Thyroid gland (tissue), 4 donors: ENCODE data around the gene MAPK4. TPM values are rescaled to one million over a fixed set of nuclear protein-coding genes. Genes with fewer than 3 reads are reported as not detected.

Source experiments
- DNase-seq, 2 donors: peaks; one replicate each; pipeline ENCODE4 v3.0.0-alpha.2; 2019
- H3K27ac ChIP-seq, 3 donors: fragments of 200-600 bp; sonication (generic); 1 replicate in 2 of 3; 2 replicates in 1 of 3; pipeline ENCODE4 v1.5.1; 2016 to 2019; ENCODE audit warnings: mild to moderate bottlenecking in 1 of 3, moderate library complexity in 1 of 3
- H3K27me3 ChIP-seq: fragments of 200-600 bp; sonication (generic); one replicate; pipeline ENCODE4 v1.5.1; 2019
- H3K36me3 ChIP-seq, 2 donors: fragments of 200-600 bp; sonication (generic); one replicate each; pipeline ENCODE4 v1.5.1; 2016 to 2019
- H3K4me1 ChIP-seq, 2 donors: fragments of 200-600 bp; sonication (generic); one replicate each; pipeline ENCODE4 v1.5.1; 2017 to 2019
- H3K4me3 ChIP-seq, 3 donors: fragments of 200-600 bp; sonication (generic); replicated peaks in 1 of 3; 1 replicate in 2 of 3; 2 replicates in 1 of 3; pipeline ENCODE4 v1.5.1; 2016; ENCODE audit warnings: mild to moderate bottlenecking in 1 of 3
- H3K9me3 ChIP-seq: fragments of 200-600 bp; sonication (generic); one replicate; pipeline ENCODE4 v1.5.1; 2017
- CTCF ChIP-seq, 6 experiments: fragments of 200-600 bp in 3 of 6; fragments of 450-650 bp in 3 of 6; sonication (generic) in 3 of 6; IDR thresholded peaks; one replicate each; pipeline ENCODE4 v1.5.1; 2016 to 2019; ENCODE audit warnings: antibody characterized with exemption in 6 of 6, mild to moderate bottlenecking in 2 of 6, inconsistent platforms in 1 of 6, moderate library complexity in 1 of 6
- POLR2A ChIP-seq, 2 donors: fragments of 450-650 bp; IDR thresholded peaks; one replicate each; pipeline ENCODE4 v1.6.1; 2017; ENCODE audit warnings: antibody characterized with exemption in 2 of 2, mild to moderate bottlenecking in 2 of 2, moderate library complexity in 1 of 2
- WGBS, 2 donors: methylation state at CpG; one replicate each; pipeline ENCODE4 v1.1.5; 2017; 5-methylcytosine and 5-hydroxymethylcytosine counted together
- intact Hi-C: fragments of 100-400 bp; cut with DNase I; formaldehyde crosslinking; loops from one replicate; pipeline ENCODE4 v1.15.1; 2023
- total RNA-seq, 4 donors: library from RNA; depleted of rRNA; stranded (reverse); fragments of >200 nt; gene quantifications; one replicate each; pipeline ENCODE4 v1.2.3, GENCODE V29; 2016

Gene MAPK4
- total RNA-seq, 4 donors from 2014 or later, result 3.5 to 17.9 (median 11.4) TPM

GRCh38 chr18:50674307-50674980 is 114.6 kb downstream of the MAPK4 start:
- TF ChIP-seq POLR2A (IDR thresholded peaks at IDR 0.05), result no peak
- no peak for TF ChIP-seq CTCF (IDR thresholded peaks at IDR 0.05)
- intact Hi-C loops, result no loop called here
- no peak for DNase-seq

GRCh38 chr18:50675043-50675442 is 115.2 kb downstream of the MAPK4 start:
- Histone ChIP-seq H3K36me3 (no peaks in the 10 kb centered on the region), H3K27me3 (no peaks in the 10 kb centered on the region), H3K27ac (no peak overlapping the region), H3K4me3 (no peak overlapping the region), H3K9me3 (no peaks in the 10 kb centered on the region), H3K4me1 (peaks cover 11 to 14% of the 10 kb centered on the region in 2 donors)
- DNase-seq, result no peak
- 88 to 90% methylated on average over 6 of the region's 6 CpGs for WGBS, 2 donors
- no peak for TF ChIP-seq CTCF (IDR thresholded peaks at IDR 0.05)
- TF ChIP-seq POLR2A (IDR thresholded peaks at IDR 0.05), result no peak
- intact Hi-C loops, result no loop called here

More at GRCh38 chr18:50674307-50674980, 114.6 kb downstream of the MAPK4 start:
- Histone ChIP-seq H3K27ac (no peak overlapping the region), H3K4me3 (no peak overlapping the region), H3K36me3 (no peaks in the 10 kb centered on the region), H3K9me3 (no peaks in the 10 kb centered on the region), H3K4me1 (peaks cover 11 to 14% of the 10 kb centered on the region in 2 donors), H3K27me3 (no peaks in the 10 kb centered on the region)
- 81 to 85% methylated on average over 10 of the region's 10 CpGs for WGBS, 2 donors

- H3K4me3 ChIP-seq, result no peak overlapping the region
- H3K27ac ChIP-seq, result no peak overlapping the region
- WGBS, 2 donors, result 91 to 98% methylated on average over 5 to 6 of the region's 6 CpGs
- no peaks in the 10 kb centered on the region for H3K27me3 ChIP-seq
- TF ChIP-seq POLR2A (IDR thresholded peaks at IDR 0.05) (no peak), CTCF (IDR thresholded peaks at IDR 0.05) (no peak)
- no peaks in the 10 kb centered on the region for H3K4me1 ChIP-seq
- H3K36me3 ChIP-seq, result no peaks in the 10 kb centered on the region
- no peaks in the 10 kb centered on the region for H3K9me3 ChIP-seq
- intact Hi-C loops, result no loop called here
- no peak for DNase-seq
Observed at GRCh38 chr18:50678651-50679050, 118.8 kb downstream of the MAPK4 start.

GRCh38 chr18:50679056-50679455 is 119.2 kb downstream of the MAPK4 start:
- Histone ChIP-seq H3K27ac (no peak overlapping the region), H3K36me3 (no peaks in the 10 kb centered on the region), H3K4me1 (no peaks in the 10 kb centered on the region), H3K4me3 (no peak overlapping the region), H3K27me3 (no peaks in the 10 kb centered on the region), H3K9me3 (no peaks in the 10 kb centered on the region)
- no peak for DNase-seq
- 95 to 96% methylated on average over 5 of the region's 5 CpGs for WGBS, 2 donors
- TF ChIP-seq CTCF (IDR thresholded peaks at IDR 0.05) (no peak), POLR2A (IDR thresholded peaks at IDR 0.05) (no peak)
- intact Hi-C loops, result no loop called here

- TF ChIP-seq POLR2A (IDR thresholded peaks at IDR 0.05) (no peak), CTCF (IDR thresholded peaks at IDR 0.05) (no peak)
- Histone ChIP-seq H3K9me3 (no peaks in the 10 kb centered on the region), H3K4me1 (no peaks in the 10 kb centered on the region), H3K36me3 (no peaks in the 10 kb centered on the region), H3K4me3 (no peak overlapping the region), H3K27me3 (no peaks in the 10 kb centered on the region), H3K27ac (no peak overlapping the region)
- intact Hi-C loops, result no loop called here
- WGBS, 2 donors, result 83 to 96% methylated on average over 10 of the region's 10 CpGs
- no peak for DNase-seq
Observed at GRCh38 chr18:50679656-50680055, 119.8 kb downstream of the MAPK4 start.
